Liver (tissue), 9 donors: ENCODE results near the gene NT5DC2. TPM values are rescaled to one million over a fixed set of nuclear protein-coding genes. Genes with fewer than 3 reads are reported as not detected.

Source experiments
- DNase-seq: peaks from one replicate; pipeline ENCODE4 v3.0.0-alpha.2; 2017; ENCODE audit warnings: low spot score
- H3K27ac ChIP-seq, 2 donors: one replicate each; pipeline ENCODE4 v1.7.0; 2013; ENCODE audit warnings: inconsistent platforms in 2 of 2, low read length in 2 of 2, control low read depth in 1 of 2, low read depth in 1 of 2, mild to moderate bottlenecking in 1 of 2
- H3K27me3 ChIP-seq, 4 donors: one replicate each; pipeline versions ENCODE4 v1.6.1 to v1.7.0; 2013; ENCODE audit warnings: low read length in 3 of 4, inconsistent platforms in 1 of 4, mild to moderate bottlenecking in 1 of 4, moderate library complexity in 1 of 4; ENCODE audit not compliant: control insufficient read depth in 4 of 4, insufficient read depth in 4 of 4
- H3K36me3 ChIP-seq, 4 donors: one replicate each; pipeline versions ENCODE4 v1.6.1 to v1.7.0; 2013; ENCODE audit warnings: low read length in 3 of 4, mild to moderate bottlenecking in 3 of 4, low read depth in 1 of 4, moderate library complexity in 1 of 4; ENCODE audit not compliant: control insufficient read depth in 4 of 4, insufficient read depth in 3 of 4
- H3K4me1 ChIP-seq, 4 donors: one replicate each; pipeline versions ENCODE4 v1.6.1 to v1.7.0; 2013; ENCODE audit warnings: low read length in 3 of 4, mild to moderate bottlenecking in 3 of 4, moderate library complexity in 1 of 4; ENCODE audit not compliant: control insufficient read depth in 4 of 4, insufficient read depth in 4 of 4
- H3K4me3 ChIP-seq, 3 donors: one replicate each; pipeline versions ENCODE4 v1.6.1 to v1.7.0; 2013; ENCODE audit warnings: low read length in 3 of 3, control low read depth in 1 of 3, low read depth in 1 of 3, mild to moderate bottlenecking in 1 of 3
- H3K9ac ChIP-seq, 2 donors: one replicate each; pipeline ENCODE4 v1.7.0; 2013; ENCODE audit warnings: low read length in 2 of 2, mild to moderate bottlenecking in 2 of 2, moderate library complexity in 2 of 2, control low read depth in 1 of 2, low read depth in 1 of 2
- H3K9me3 ChIP-seq, 4 donors: one replicate each; pipeline versions ENCODE4 v1.6.1 to v1.7.0; 2013; ENCODE audit warnings: low read length in 3 of 4; ENCODE audit not compliant: control insufficient read depth in 4 of 4
- CTCF ChIP-seq: fragments of 150-350 bp; IDR thresholded peaks from 2 replicates; pipeline ENCODE4 v1.5.1; 2017; ENCODE audit warnings: improper control_type of control experiment, low read depth, low read length; ENCODE audit not compliant: missing input control
- EGR1 ChIP-seq, 2 donors: IDR thresholded peaks; 2 replicates each; pipeline ENCODE4 v1.6.1; 2016 to 2018; ENCODE audit warnings: antibody characterized with exemption in 2 of 2, low read depth in 2 of 2
- FOXA1 ChIP-seq: IDR thresholded peaks from 2 replicates; pipeline ENCODE4 v1.6.1; 2016; ENCODE audit warnings: antibody characterized with exemption
- FOXA2 ChIP-seq: IDR thresholded peaks from 2 replicates; pipeline ENCODE4 v1.6.1; 2016; ENCODE audit warnings: antibody characterized with exemption
- GABPA ChIP-seq, 2 donors: IDR thresholded peaks in 1 of 2; conservative IDR thresholded peaks in 1 of 2; 2 replicates each; pipeline ENCODE4 v1.6.1; 2016; ENCODE audit warnings: antibody characterized with exemption in 2 of 2, mild to moderate bottlenecking in 1 of 2, moderate library complexity in 1 of 2
- HNF4A ChIP-seq, 2 donors: conservative IDR thresholded peaks; 2 replicates each; pipeline ENCODE4 v1.6.1; 2016; ENCODE audit warnings: antibody characterized with exemption in 2 of 2, mild to moderate bottlenecking in 2 of 2
- HNF4G ChIP-seq: IDR thresholded peaks from 2 replicates; pipeline ENCODE4 v1.6.1; 2016; ENCODE audit warnings: antibody characterized with exemption
- JUND ChIP-seq, 2 donors: IDR thresholded peaks; 2 replicates each; pipeline ENCODE4 v1.6.1; 2016; ENCODE audit warnings: antibody characterized with exemption in 2 of 2
- NR2F2 ChIP-seq: IDR thresholded peaks from 2 replicates; pipeline ENCODE4 v1.6.1; 2016; ENCODE audit warnings: antibody characterized with exemption
- RAD21 ChIP-seq, 2 donors: IDR thresholded peaks; 2 replicates each; pipeline ENCODE4 v1.6.1; 2016; ENCODE audit warnings: antibody characterized with exemption in 2 of 2, mild to moderate bottlenecking in 2 of 2
- REST ChIP-seq: IDR thresholded peaks from 2 replicates; pipeline ENCODE4 v1.6.1; 2016; ENCODE audit warnings: antibody characterized with exemption, mild to moderate bottlenecking
- RXRA ChIP-seq, 2 donors: IDR thresholded peaks; 2 replicates each; pipeline ENCODE4 v1.6.1; 2017 to 2018; ENCODE audit warnings: antibody characterized with exemption in 2 of 2, mild to moderate bottlenecking in 1 of 2
- SP1 ChIP-seq: IDR thresholded peaks from 2 replicates; pipeline ENCODE4 v1.6.1; 2018; ENCODE audit warnings: antibody characterized with exemption, mild to moderate bottlenecking
- TAF1 ChIP-seq: conservative IDR thresholded peaks from 2 replicates; pipeline ENCODE4 v1.6.1; 2016; ENCODE audit warnings: antibody characterized with exemption, mild to moderate bottlenecking
- YY1 ChIP-seq: IDR thresholded peaks from 2 replicates; pipeline ENCODE4 v1.6.1; 2016; ENCODE audit warnings: antibody characterized with exemption, mild to moderate bottlenecking
- ZBTB33 ChIP-seq: IDR thresholded peaks from 2 replicates; pipeline ENCODE4 v1.6.1; 2016; ENCODE audit warnings: antibody characterized with exemption
- WGBS: extraction: QIAGEN DNeasy Blood & Tissue Kit; methylation state at CpG from one replicate; pipeline ENCODE4 v1.1.7; 2013; 5-methylcytosine and 5-hydroxymethylcytosine counted together
- polyA plus RNA-seq, 2 donors: library from polyadenylated mRNA; stranded (reverse) in 1 of 2; unstranded in 1 of 2; fragments of 200-250 nt in 1 of 2; fragments of >200 nt in 1 of 2; fragmentation: Nextera tagmentation in 1 of 2; extraction: Ambion mirVana in 1 of 2; gene quantifications; one replicate each; pipeline versions ENCODE4 v1.2.1 to v1.2.3, GENCODE V29; 2013 to 2015
- total RNA-seq, 2 donors: library from RNA; depleted of rRNA; stranded (reverse); fragments of >200 nt; gene quantifications; one replicate each; pipeline ENCODE4 v1.2.3, GENCODE V29; 2014
- TF ChIP-seq, protein P1 (sequence below): IDR thresholded peaks from 2 replicates; pipeline ENCODE4 v1.6.1; 2016; ENCODE audit warnings: antibody characterized with exemption
- TF ChIP-seq, protein P2 (sequence below): IDR thresholded peaks from 2 replicates; pipeline ENCODE4 v1.6.1; 2016; ENCODE audit warnings: antibody characterized with exemption
- donor health status: healthy.
- donor health status: healthy.
- donor health status: healthy.
- donor health status: healthy.
- donor health status: healthy.

NT5DC2 gene
- total and polyA plus RNA-seq, 4 donors: 2.8 to 20.9 (median 3.1) TPM

DNA sequence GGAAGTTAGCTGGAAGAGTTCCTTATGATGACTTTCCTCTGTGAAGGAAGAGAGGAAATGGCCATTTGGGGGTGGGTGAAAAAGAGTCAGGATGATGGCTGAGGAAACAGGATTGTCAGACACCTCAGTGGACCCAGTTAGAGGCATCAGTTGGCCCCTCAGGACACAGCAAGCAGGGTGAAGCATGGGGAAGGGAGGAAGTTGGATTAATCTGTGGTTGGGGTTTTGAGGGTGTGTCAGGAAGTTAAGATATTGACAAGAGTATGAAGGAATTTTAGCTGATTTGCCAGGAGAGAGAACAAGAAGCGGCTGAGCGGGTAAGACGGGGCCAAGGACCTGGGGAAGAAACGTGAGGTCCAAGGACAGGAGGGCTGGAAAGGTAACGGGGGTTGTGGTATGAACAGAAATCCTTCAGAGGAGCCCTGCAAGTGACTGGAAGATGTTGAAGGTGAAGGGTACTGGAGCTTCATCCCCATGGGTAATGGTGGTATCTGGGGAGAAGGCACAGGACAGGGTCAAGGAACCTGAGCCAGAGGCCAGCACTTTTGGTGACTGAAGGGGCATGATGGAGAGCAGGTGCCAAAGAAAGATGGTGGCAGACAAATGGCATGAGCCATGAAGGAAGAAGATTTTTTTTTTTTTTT is 5.5 kb upstream of the NT5DC2 start:
- Histone ChIP-seq H3K4me3 (no peak overlapping the region), H3K9ac (no peak overlapping the region), H3K36me3 (peaks cover 2 to 6% (median 5%) of the 10 kb centered on the region in 4 donors), H3K9me3 (no peaks in the 10 kb centered on the region), H3K27ac (no peak overlapping the region), H3K4me1 (peaks cover 6 to 32% (median 24%) of the 10 kb centered on the region in 4 donors), H3K27me3 (no peaks in the 10 kb centered on the region)
- 85% methylated on average over 5 of the region's 5 CpGs for WGBS
- no peak for TF ChIP-seq NR2F2
- DNase-seq: no peak

GRCh38 chr3:52537726-52538421 is 4.2 kb upstream of the NT5DC2 start:
- Histone ChIP-seq H3K4me1 (peaks cover 9 to 37% (median 25%) of the 10 kb centered on the region in 4 donors), H3K9ac (no peak overlapping the region), H3K9me3 (no peaks in the 10 kb centered on the region), H3K36me3 (peaks cover 2 to 6% (median 5%) of the 10 kb centered on the region in 4 donors), H3K27ac (peak overlapping the region in 1 of 2 donors; percentile 89), H3K27me3 (no peaks in the 10 kb centered on the region), H3K4me3 (peak overlapping the region; percentile 58 to 89 (median 65))
- TF ChIP-seq SP1: no peak
- TF ChIP-seq YY1: no peak
- TF ChIP-seq FOXA2: no peak
- no peak for TF ChIP-seq REST
- TF ChIP-seq, protein P1, sequence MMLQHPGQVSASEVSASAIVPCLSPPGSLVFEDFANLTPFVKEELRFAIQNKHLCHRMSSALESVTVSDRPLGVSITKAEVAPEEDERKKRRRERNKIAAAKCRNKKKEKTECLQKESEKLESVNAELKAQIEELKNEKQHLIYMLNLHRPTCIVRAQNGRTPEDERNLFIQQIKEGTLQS: no peak
- 78% methylated on average over 7 of the region's 7 CpGs for WGBS
- peak; percentile 33 for DNase-seq

- Histone ChIP-seq H3K27ac (peak overlapping the region; percentile 89), H3K9me3 (no peaks in the 10 kb centered on the region), H3K4me3 (peak overlapping the region; percentile 58 to 89 (median 65)), H3K9ac (peak overlapping the region; percentile 46 to 69), H3K27me3 (no peaks in the 10 kb centered on the region), H3K4me1 (peaks cover 9 to 37% (median 25%) of the 10 kb centered on the region in 4 donors), H3K36me3 (peaks cover 2 to 6% (median 5%) of the 10 kb centered on the region in 4 donors)
- 5% methylated on average over 6 of the region's 6 CpGs for WGBS
- no peak for DNase-seq
- TF ChIP-seq ZBTB33 (no peak), SP1 (peak; percentile 14), RAD21 (IDR thresholded peaks at IDR 0.05) (peak; percentile 33 to 37), FOXA1 (no peak), JUND (IDR thresholded peaks at IDR 0.05) (no peak), CTCF (peak; percentile 10), NR2F2 (no peak), RXRA (IDR thresholded peaks at IDR 0.05) (peak in 1 of 2 donors; percentile 18), TAF1 (no peak), EGR1 (IDR thresholded peaks at IDR 0.05; ENCODE audit: low read depth in 2 of 2) (no peak), GABPA (IDR thresholded peaks at IDR 0.05 in 1 of 2, conservative IDR thresholded peaks at IDR 0.05 in 1 of 2) (no peak), HNF4A (conservative IDR thresholded peaks at IDR 0.05) (peak; percentile 58 to 69), FOXA2 (no peak), HNF4G (no peak)
- TF ChIP-seq, protein P2, sequence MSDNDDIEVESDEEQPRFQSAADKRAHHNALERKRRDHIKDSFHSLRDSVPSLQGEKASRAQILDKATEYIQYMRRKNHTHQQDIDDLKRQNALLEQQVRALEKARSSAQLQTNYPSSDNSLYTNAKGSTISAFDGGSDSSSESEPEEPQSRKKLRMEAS: no peak
- TF ChIP-seq, protein P1: no peak
Observed at GRCh38 chr3:52537165-52537620, 3.5 kb upstream of the NT5DC2 start.
